ENCODE data around the gene FHOD3. TPM values are rescaled to one million over a fixed set of nuclear protein-coding genes. Genes with fewer than 3 reads are reported as not detected.

The FHOD3 gene
- total and polyA plus RNA-seq, 10 donors: 1.2 to 2.7 (median 1.9) TPM

GRCh38 chr18:36377626-36378025, 80.1 kb downstream of the FHOD3 start:
- H3K9me3 ChIP-seq: no peaks in the 10 kb centered on the region
- H3K36me3 ChIP-seq: no peaks in the 10 kb centered on the region
- no peak for DNase-seq
- H3K4me3 ChIP-seq: no peak overlapping the region
- no peak for TF ChIP-seq POLR2A (IDR thresholded peaks at IDR 0.05)
- no peak for TF ChIP-seq POLR2AphosphoS5 (IDR thresholded peaks at IDR 0.05)
- TF ChIP-seq CTCF (IDR thresholded peaks at IDR 0.05 in 8 of 11, conservative IDR thresholded peaks at IDR 0.05 in 3 of 11): no peak
- no peak overlapping the region for H3K27ac ChIP-seq
- no peaks in the 10 kb centered on the region for H3K4me1 ChIP-seq
- intact Hi-C loops (cut with DNase I; ENCODE audit: low total_unique reads): no loop called here
- H3K27me3 ChIP-seq (replicated peaks in 1 of 7): peaks cover 0 to 26% (median 0%) of the 10 kb centered on the region in 7 donors
- 66 to 78% (median 71%) methylated on average over 3 of the region's 3 CpGs for WGBS, 5 donors

GRCh38 chr18:36378205-36378604, 80.7 kb downstream of the FHOD3 start:
- Histone ChIP-seq H3K36me3 (no peaks in the 10 kb centered on the region), H3K27ac (no peak overlapping the region), H3K27me3 (replicated peaks in 1 of 7) (peaks cover 0 to 20% (median 0%) of the 10 kb centered on the region in 7 donors), H3K4me3 (no peak overlapping the region), H3K4me1 (no peaks in the 10 kb centered on the region), H3K9me3 (no peaks in the 10 kb centered on the region)
- TF ChIP-seq POLR2AphosphoS5 (IDR thresholded peaks at IDR 0.05): no peak
- no peak for TF ChIP-seq CTCF (IDR thresholded peaks at IDR 0.05 in 8 of 11, conservative IDR thresholded peaks at IDR 0.05 in 3 of 11)
- TF ChIP-seq POLR2A (IDR thresholded peaks at IDR 0.05): no peak
- intact Hi-C loops (cut with DNase I; ENCODE audit: low total_unique reads): no loop called here
- DNase-seq: no peak
- 63 to 100% (median 68%) methylated on average over 2 of the region's 2 CpGs for WGBS, 5 donors

- DNase-seq: no peak
- intact Hi-C loops (cut with DNase I; ENCODE audit: low total_unique reads): no loop called here
- WGBS, 5 donors: 35 to 67% (median 48%) methylated on average over 2 of the region's 2 CpGs
- H3K36me3 ChIP-seq: no peaks in the 10 kb centered on the region
- no peaks in the 10 kb centered on the region for H3K4me1 ChIP-seq
- H3K27me3 ChIP-seq (replicated peaks in 1 of 7): peaks cover 0 to 9% (median 0%) of the 10 kb centered on the region in 7 donors
- H3K27ac ChIP-seq: no peak overlapping the region
- H3K4me3 ChIP-seq: no peak overlapping the region
- H3K9me3 ChIP-seq: no peaks in the 10 kb centered on the region
- TF ChIP-seq CTCF (IDR thresholded peaks at IDR 0.05 in 8 of 11, conservative IDR thresholded peaks at IDR 0.05 in 3 of 11) (no peak), POLR2AphosphoS5 (IDR thresholded peaks at IDR 0.05) (no peak), POLR2A (IDR thresholded peaks at IDR 0.05) (no peak)
These were observed 82.0 kb downstream of the FHOD3 start for GRCh38 chr18:36379435-36379984.

GRCh38 chr18:36380173-36380827, 82.8 kb downstream of the FHOD3 start:
- H3K4me3 ChIP-seq: no peak overlapping the region
- 56 to 72% (median 67%) methylated on average over 3 of the region's 3 CpGs for WGBS, 5 donors
- no peaks in the 10 kb centered on the region for H3K4me1 ChIP-seq
- peaks cover 0 to 8% (median 0%) of the 10 kb centered on the region in 7 donors for H3K27me3 ChIP-seq (replicated peaks in 1 of 7)
- intact Hi-C loops (cut with DNase I; ENCODE audit: low total_unique reads): no loop called here
- no peak overlapping the region for H3K27ac ChIP-seq
- H3K9me3 ChIP-seq: no peaks in the 10 kb centered on the region
- TF ChIP-seq POLR2A (IDR thresholded peaks at IDR 0.05): no peak
- TF ChIP-seq POLR2AphosphoS5 (IDR thresholded peaks at IDR 0.05): no peak
- no peak for TF ChIP-seq CTCF (IDR thresholded peaks at IDR 0.05 in 8 of 11, conservative IDR thresholded peaks at IDR 0.05 in 3 of 11)
- no peaks in the 10 kb centered on the region for H3K36me3 ChIP-seq
- no peak for DNase-seq

Measured in spleen (tissue), 11 donors.